ENCODE measurements around the gene CASKIN2.

Gene CASKIN2, protein sequence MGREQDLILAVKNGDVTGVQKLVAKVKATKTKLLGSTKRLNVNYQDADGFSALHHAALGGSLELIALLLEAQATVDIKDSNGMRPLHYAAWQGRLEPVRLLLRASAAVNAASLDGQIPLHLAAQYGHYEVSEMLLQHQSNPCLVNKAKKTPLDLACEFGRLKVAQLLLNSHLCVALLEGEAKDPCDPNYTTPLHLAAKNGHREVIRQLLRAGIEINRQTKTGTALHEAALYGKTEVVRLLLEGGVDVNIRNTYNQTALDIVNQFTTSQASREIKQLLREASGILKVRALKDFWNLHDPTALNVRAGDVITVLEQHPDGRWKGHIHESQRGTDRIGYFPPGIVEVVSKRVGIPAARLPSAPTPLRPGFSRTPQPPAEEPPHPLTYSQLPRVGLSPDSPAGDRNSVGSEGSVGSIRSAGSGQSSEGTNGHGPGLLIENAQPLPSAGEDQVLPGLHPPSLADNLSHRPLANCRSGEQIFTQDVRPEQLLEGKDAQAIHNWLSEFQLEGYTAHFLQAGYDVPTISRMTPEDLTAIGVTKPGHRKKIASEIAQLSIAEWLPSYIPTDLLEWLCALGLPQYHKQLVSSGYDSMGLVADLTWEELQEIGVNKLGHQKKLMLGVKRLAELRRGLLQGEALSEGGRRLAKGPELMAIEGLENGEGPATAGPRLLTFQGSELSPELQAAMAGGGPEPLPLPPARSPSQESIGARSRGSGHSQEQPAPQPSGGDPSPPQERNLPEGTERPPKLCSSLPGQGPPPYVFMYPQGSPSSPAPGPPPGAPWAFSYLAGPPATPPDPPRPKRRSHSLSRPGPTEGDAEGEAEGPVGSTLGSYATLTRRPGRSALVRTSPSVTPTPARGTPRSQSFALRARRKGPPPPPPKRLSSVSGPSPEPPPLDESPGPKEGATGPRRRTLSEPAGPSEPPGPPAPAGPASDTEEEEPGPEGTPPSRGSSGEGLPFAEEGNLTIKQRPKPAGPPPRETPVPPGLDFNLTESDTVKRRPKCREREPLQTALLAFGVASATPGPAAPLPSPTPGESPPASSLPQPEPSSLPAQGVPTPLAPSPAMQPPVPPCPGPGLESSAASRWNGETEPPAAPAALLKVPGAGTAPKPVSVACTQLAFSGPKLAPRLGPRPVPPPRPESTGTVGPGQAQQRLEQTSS (N-terminal part only)

DNA sequence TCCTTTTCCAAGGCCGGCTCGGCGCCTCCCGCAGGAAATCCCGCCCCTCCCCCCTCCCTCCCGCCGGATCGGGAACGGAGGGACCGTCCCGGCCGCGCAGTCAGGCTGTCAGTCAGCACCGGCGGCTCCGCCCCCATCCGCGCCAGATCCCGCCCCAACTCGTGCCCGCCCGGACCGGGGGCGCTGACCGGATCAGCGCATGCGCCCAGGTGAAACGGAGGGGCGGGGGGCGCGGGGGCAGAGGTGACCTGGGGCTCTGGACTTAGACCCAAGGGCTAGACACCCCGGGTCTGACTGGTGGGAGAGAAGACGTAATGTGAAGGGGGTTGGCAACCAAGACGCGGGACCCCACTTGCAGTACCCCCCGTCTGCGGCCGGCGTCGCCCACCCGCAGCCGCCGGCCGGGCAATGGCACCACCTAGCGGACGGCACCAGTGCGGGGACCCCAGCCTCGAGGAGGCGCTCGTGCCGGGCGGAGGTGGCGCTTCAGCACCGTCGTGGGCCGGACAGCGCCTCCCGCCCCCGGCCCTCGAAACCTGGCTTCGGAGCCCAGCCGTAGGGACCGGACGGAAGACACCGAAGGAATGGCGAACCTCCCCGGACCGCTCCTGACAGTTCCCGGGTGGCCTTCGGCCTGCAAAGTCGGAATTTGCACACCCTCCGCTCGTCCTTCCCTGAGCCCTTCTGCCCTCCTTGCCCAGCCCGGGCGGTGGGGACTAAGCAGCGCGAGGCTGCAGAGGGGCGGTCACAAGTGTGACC lies at the start of gene CASKIN2:
Gene CASKIN2 (minus strand): TSS at position 42 of the 759 bp plus-strand sequence. CDS start 1,733 bp downstream, outside the sequence.
- peak; percentile 97 for DNase-seq

DNA sequence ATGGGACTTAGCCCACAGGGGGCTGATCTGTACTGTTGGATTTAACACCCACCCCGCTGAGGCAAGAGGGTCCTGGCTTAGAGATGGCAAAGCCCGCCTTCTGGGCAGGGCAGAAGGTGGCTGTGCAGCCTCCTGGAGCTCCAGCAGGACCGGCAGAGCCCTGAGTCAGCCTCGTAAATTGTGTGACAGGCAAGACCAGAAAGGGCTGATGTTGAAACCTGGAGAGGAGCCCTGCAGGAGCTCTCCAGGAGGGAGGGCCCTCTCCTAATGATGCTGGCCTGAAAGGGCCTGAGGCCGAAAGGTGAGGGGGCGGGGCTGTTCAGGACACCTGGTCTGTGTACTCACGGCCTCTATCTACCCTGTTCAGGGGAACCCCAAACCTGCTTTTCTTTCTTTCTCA lies 49.7 kb upstream of the CASKIN2 start:
- no peak for DNase-seq

DNA sequence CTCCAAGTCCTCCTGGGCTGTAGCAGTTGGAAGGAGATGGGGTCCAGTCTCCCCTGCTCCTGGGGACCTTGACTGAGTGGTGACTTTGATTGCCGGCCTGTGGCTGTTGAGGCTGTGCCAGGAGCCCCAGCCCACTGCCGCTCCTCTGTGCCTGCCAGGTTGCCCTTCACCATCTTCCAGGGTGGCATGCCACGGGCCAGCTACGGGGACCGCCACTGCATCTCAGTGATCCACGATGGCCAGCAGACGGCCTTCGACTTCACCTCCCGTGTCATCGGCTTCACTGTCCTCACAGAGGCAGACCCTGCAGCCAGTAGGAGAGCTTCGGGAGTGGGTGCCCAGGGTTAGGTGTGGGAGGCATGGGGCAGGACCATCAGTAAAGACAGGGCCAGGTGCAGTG lies 48.9 kb upstream of the CASKIN2 start:
- no peak for DNase-seq

DNA sequence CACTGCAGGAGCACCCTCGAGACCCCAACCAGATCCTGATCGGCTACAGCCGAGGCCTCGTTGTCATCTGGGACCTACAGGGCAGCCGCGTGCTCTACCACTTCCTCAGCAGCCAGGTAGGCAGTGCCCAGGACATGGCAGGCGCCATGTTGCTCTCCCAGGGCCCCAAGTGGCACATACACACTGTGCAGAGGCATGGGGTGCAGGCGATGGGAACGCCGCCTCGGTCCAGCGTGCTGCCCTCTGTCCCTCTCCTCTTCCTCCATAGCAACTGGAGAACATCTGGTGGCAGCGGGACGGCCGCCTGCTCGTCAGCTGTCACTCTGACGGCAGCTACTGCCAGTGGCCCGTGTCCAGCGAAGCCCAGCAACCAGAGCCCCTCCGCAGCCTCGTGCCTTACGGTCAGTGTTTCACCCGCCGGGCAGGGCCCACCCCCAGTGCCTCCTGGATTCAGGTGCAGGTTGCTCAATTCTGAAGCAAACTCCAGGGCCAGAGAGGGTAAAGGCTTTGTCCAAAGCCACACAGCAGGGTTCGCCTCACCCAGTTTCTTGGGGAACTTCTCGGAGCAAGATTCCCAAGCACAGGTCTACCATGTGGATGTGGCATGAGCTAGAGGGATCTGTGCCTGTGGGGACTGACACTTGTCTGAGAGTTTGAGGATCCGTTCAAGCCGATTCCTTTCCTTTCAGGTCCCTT lies 47.9 kb upstream of the CASKIN2 start:
- DNase-seq: no peak

DNA sequence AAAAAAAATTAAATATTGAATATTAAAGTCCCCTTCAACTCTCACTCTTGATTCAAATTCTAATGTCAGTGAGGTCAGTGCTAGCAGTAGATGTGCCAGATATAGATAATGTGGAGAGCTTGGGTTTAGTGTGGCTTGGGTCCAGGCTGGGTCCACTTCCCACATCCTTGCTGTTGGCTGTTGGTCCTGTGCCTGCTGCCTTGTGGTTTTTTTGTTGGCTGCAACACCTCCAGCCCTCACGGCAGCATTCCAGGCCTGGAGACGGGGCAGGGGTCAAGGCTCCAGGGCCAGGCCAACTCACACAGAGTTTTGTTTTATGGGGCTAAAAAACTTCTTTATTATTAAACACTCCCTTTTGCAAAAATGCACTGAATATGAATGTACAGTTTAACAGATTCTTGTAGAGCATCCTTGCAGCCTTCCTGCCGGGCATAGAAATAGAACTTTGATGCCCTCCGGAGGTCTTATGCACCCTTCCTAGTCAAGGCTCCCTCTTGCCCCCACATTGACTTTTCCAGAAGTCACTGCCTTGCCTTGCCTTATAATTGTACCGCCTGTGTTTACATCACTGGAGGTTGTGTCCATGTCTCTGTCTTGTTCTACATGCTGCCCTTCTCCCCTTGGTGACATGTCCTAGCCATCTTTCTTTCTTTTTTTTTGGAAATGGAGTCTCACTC lies 46.7 kb upstream of the CASKIN2 start:
- no peak for DNase-seq

DNA sequence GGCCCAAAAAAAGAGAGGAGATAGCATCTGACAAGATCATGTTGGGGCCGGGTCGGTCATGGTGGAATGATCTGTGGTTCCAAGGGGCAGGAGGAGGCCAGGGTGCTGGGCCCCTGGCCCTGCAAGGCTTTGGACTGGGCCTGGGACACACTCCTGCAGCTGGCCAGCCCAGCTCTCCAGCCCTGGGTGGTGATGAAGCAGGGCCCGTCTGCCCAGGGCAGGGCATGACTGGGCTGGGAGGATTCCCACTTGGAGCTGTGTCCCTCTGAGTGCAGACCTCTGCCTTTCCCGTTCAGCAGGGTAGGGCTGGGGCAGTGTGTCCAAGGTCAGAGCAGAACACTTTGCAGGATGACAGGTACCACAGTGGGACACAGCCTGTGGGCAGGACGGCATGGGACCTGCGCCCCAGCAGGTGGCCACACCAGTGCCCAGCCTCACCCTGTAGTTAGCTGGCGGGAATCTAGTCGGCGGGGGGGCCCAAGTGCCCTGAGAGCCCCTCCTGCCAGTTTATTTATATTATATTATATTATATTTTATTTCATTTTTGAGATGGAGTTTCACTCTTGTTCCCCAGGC lies 44.7 kb upstream of the CASKIN2 start:
- DNase-seq: no peak

DNA sequence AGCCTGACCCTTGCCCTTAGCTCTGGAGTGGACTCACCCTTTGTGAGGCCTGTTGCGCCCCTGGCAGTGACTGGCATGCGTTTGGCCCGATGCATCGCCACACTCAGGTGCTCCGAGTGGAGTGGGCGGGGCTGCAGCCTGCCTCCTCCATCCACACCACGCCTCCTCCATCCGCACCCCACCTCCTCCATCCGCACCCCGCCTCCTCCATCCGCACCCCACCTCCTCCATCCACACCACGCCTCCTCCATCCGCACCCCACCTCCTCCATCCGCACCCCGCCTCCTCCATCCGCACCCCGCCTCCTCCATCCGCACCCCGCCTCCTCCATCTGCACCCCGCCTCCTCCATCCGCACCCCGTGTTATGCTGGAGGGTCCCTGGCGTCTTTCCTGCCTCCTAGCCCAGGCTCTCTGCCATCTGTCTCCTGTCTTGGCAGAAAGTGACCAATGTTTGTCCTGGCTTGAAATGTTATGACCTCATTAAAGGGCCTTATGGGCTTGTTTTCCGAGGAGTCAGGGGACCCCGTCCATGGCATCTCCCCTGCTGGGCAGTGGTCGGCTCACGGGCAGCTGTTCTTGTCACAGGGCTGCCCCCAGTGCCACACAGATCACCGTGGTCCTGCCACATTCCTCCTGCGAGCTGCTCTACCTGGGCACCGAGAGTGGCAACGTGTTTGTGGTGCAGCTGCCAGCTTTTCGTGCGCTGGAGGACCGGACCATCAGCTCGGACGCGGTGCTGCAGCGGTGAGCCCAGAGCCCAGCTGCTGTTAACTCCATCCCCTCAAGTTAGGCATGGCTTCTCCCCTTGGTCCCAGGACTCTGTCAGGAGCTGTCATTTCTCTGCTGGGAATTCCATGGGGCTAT lies 43.6 kb upstream of the CASKIN2 start:
- DNase-seq: no peak

DNA sequence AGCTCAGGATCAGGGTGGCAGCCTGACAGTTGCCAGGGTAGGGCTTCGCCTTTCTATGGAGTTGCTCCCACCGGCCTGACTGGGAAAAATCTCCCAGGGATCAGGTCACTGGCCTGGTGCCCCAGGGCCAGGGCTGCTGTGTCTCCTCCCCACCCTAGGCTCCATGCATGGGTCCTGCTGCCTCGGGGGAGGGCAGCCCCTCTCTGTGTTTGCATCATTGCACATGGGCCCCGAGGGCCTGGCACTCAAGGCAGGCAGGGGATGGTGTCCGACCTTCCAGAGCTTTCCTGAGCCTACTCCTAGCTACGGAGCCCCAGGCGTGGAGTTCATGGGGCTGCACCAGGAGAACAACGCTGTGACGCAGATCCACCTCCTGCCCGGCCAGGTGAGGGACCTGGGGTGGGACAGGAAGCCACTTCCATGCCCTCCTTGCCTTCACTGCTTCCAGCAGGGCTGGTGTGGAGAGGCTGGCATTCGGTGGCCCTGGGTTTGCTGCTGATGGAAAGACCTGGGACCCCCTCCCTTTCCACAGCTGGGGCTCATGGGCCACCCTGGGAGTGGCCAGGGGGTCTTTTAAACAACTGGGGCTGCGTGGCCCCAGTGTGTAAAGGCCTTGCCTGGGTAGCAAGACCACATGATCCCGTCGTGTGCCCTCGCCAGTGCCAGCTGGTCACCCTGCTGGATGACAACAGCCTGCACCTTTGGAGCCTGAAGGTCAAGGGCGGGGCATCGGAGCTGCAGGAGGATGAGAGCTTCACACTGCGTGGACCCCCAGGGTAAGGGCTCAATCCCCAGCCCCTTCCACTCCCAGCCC lies 42.7 kb upstream of the CASKIN2 start:
- no peak for DNase-seq

DNA sequence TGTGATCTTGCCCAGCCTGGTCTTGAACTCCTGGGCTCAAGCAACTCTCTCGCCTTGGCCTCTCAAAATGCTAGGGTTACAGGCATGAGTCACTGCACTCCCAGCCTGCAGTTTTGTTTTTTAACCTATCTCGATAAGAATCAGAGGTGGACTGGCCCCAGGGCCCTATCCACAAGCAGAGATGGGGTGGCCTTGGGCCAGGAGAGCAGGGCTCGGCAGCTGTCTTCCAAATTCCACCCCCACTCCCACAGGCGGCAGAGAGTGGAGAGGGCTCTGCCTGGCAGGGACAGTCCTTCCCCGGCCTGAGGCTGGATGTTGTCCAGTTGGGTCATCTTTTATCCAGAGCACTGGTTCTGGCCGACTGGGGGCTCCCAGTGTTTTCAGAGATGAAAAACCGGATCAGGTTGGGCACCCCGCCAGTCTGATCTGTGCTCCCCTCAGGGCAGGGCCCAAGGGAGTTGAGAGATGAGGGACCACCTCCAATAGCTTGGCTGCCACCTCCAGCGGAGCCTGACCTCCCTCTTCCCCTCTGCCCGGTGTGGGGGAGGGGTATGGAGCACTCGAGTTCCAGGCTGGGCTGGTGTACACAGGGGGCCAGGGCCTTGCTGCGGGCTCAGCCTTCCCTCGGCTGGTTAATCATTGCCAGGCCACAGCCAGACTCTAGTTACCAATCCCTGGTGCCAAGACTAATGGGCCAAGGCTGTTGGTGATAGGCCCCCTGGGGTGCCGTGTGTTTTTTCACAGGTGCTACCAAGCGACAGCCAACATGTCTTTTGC lies 41.9 kb upstream of the CASKIN2 start:
- peak; percentile 57 for DNase-seq

DNA sequence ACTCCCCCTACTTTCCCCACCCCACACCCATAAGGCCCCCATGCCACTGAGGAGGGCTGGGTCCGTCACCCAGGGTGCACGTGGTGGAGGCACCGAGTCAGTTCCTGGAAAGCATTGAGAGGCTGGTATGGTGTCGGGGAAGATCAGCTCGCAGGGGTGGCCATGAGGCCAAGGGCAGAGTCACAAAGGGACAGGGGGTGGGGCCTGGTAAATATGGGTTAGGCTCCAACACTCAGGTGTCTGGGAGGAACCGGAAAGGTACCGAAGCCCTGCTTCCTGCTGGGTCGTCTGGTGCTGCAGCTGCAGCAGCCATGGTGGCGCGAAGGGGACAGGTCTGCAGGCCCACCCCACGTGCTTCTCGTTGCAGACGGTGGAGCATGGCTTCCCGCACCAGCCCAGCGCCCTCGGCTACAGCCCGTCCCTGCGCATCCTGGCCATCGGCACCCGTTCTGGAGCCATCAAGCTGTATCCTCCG lies 40.4 kb upstream of the CASKIN2 start:
- DNase-seq: no peak

DNA sequence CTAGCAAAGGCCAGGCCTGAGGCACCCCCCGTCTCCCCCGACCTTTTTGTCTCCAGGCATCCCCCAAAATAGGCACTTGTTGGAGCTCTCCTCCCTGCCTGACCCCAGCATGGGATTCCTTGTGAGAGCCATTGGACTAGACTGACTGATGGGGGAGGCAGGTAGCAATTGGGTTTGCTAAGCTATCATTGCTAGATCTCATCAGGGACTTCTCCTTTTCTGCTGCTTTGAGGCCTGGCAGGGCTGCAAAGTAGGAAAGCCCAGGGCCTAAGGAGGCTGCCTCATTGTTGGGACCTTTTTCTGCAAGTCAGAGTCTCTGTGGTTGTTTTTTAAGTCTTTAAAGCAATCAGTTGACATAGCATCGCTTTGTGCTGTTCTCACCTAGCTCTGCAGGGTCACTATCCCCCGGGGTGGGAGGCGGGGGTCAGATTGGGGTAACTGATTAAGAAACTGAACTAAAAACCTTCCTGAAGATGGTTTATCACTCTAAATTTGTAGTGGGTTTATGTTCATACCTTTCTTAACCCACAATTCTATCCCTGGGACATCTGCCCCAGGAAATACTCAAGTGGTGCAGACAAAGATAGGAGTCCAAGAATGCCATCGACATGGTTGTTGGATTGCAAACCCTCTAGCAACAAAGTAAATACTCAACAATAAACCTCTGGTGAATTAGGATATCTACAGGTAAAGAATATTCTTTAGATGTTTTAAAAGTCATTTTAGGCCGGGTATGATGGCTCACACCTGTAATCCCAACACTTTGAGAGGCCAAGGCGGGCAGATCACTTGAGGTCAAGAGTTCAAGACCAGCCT lies 38.2 kb upstream of the CASKIN2 start:
- DNase-seq: no peak

DNA sequence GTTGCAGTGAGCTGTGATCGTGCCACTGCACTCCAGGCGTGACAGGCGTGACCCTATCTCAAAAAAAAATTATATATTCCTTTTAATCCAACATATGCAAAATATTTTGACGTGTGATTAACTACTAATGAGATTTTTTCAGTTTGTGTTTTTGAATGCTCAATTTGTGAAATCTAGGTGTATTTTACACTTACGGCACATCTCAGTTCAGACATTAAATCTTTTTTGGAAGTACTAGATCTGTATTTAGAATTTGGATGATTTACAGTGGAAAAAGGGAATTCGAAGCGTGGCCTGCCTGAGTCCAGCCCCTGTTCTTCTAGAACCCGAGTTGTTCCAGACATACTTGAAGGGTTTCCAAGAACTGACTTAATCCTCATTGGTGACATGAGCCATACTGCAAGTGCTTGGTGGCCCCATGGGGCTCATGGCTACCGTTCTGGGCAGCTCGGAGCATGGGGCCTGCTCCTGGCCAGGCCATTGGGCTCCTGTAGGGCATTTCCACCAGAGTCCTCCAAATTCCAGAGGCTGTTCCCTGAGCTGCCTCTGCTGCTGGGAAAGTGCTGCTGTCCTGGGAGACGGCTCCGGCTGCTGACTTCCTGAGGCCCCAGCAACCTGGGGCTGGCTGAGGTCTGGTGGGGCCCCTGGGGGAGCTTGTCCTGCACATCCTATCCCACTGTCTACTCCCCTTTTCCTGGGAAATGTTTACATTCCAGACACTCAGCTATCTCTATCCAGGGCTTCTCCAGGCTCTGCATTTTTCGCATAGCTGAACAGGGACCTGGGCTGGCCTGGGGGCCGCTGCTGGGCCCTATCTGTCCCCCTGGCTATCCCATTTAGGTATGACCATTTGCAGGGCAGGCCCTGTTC lies 37.3 kb upstream of the CASKIN2 start:
- no peak for DNase-seq

DNA sequence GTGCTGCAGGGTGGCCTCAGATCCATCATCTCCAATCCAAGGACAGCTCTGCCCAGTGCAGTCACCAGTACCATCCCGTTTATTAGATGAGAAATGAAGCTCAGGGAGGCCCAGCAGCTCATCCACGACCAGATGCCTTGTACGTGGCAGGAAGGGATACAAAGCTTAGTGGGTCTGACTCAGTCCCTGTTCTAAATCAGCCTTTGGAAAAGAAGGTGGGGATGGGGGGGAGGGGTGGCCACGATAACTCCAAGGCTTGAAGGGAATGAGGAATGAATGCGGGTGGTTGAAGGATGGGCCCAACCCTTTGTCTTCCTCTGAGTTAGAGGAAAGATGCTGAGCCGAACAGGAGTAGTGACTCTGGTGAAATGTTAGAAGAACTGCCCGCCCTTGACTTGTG lies 35.9 kb upstream of the CASKIN2 start:
- no peak for DNase-seq

DNA sequence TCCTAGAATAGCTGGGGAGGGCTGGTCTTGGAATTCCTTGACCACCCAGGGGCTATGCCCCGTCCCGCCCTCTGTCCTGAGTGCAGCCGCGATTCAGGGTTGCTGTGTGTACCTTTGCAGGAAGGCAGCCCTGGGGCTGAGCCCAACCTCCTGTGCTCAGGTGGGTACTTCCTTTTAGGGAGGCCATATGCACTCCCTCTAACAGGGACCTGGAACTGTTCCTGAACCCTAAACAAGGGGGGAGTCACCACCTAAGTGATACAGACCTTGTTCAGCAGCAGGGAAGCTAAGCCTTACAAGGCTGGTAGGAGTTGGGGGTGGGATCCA lies 34.8 kb upstream of the CASKIN2 start:
- DNase-seq: peak; percentile 56

DNA sequence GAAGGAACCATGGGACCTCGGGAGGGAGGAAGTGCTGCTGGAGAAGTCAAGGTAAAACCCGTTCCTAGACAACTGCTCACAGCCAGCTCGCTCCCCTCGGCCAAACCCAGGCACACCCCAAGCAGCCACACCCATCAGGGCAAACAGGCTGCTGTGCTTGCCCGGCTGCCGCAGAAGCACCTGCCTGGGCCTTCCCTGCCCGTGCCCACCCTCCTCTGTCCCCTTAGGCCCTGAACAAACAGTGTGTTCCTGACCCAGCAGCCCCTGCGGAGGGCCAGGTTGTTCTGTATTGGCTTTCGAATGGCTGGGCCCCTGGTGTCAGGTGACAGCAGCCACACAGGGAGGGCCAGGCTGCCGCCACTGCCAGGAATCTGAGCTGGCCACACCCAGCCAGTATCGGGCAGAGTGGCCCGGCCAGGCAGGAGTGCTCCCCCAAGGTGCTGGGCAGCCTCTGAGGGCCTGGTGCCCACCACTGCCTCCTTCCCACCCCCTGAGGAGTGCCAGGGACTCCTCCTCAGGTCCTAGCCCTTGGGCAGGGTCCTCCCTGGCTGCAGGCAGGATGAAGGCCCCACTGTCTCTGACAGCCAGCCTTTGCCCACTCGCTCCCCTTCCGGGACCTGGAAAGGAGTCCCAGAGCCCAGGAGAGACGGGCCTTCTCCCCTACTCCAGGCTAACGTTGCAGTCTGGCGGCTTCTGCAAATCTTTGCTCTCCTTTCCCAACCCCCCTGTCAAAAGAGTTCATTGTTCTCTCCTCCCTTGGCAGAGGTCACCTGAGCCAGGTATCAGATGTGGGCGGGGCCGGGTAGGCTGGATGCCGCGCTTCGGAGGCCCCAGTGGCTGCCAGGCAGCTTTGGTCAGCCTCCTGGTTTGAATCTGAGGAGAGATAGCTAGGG lies 34.2 kb upstream of the CASKIN2 start:
- peak; percentile 95 for DNase-seq
